ENCODE data around the gene ARHGEF28. TPM values are rescaled to one million over a fixed set of nuclear protein-coding genes. Genes with fewer than 3 reads are reported as not detected.

Gene ARHGEF28
- total and polyA plus RNA-seq, 9 of the 15 experiments (the other 6 are each of a cell fraction or from before 2014, with no cell fraction given): 0.27 TPM; not detected in 8

DNA sequence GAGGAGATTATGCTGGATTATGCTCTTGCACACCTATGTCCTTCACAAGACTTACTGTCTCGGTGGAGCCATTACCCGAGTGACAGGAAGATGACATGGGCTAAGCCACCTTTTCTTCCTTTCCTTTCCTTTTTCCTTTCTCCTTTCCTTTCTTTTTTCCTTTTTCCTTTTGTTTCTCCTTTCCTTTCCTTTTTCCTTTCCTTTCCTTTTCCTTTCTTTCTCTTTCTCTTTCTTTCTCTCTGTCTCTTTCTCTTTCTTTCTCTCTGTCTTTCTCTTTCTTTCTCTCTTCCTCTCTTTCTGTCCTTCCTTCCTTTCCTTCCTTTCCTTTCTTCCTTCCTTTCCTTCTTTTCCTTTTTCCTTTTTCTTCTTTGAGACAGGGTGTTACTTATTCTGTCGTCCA is 202.5 kb downstream of the ARHGEF28 start:
- in situ Hi-C loops (cut with MboI): no loop called here
- peaks cover 2 to 12% of the 10 kb centered on the region in 2 experiments; a peak in 2 of 5 replicates for H3K27me3 ChIP-seq (ENCODE audit: control insufficient read depth in 2 of 2, insufficient read depth in 2 of 2, low read length in 2 of 2)
- no TSS peak for BruUV-seq (replicated peaks)

More for the DNA sequence above, 202.5 kb downstream of the ARHGEF28 start:
- Histone ChIP-seq H3K79me2 (ENCODE audit: control insufficient read depth, insufficient read depth, low read length) (no peaks in the 10 kb centered on the region), H3K4me2 (ENCODE audit: insufficient read depth, low read length) (no peak overlapping the region), H3K27ac (ENCODE audit: extremely low read depth, low read depth, low read length) (no peak overlapping the region), H4K20me1 (replicated peaks; ENCODE audit: control insufficient read depth, insufficient read depth, low read length) (no peaks in the 10 kb centered on the region), H2AFZ (ENCODE audit: low read depth, low read length) (no peak overlapping the region), H3K9me3 (replicated peaks; ENCODE audit: control insufficient read depth, insufficient read depth, low read depth, low read length) (no peaks in the 10 kb centered on the region), H3K4me1 (replicated peaks in 1 of 2; ENCODE audit: control insufficient read depth in 2 of 2, insufficient read depth in 2 of 2, low read length in 2 of 2) (no peaks in the 10 kb centered on the region), H3K9me1 (ENCODE audit: control insufficient read depth, insufficient read depth, low read length) (no peaks in the 10 kb centered on the region), H3K9ac (ENCODE audit: insufficient read depth in 1 of 2, low read depth in 2 of 2, low read length in 2 of 2) (no peak overlapping the region), H3K36me3 (ENCODE audit: control insufficient read depth, insufficient read depth, low read length) (no peaks in the 10 kb centered on the region), H3K4me3 (no peak overlapping the region)
- FAIRE-seq (no peak), ATAC-seq (no peak), DNase-seq (ENCODE audit: extremely low read depth in 1 of 4, low spot score in 3 of 4) (no peak)
- ChIA-PET POLR2A (interaction anchor here (0.9 kb wide), 1 partner anchor 14 kb away, joined by 3 read pairs; no protein-coding TSS in a partner anchor), CTCF (ENCODE audit: low intra/inter-chr PET ratio) (no interaction called here)
- 0% methylated on average over 3 of the region's 3 CpGs for WGBS (ENCODE audit: insufficient coverage, low coverage, missing lambda C conversion rate)
- intact Hi-C loops (cut with micrococcal nuclease): no loop called here
- TF ChIP-seq ZNF133 (CRISPR knock-in tag; IDR thresholded peaks at IDR 0.05): no peak
- no peak for TF ChIP-seq SETDB1 (IDR thresholded peaks at IDR 0.05; ENCODE audit: low read length)
- TF ChIP-seq, protein P1, sequence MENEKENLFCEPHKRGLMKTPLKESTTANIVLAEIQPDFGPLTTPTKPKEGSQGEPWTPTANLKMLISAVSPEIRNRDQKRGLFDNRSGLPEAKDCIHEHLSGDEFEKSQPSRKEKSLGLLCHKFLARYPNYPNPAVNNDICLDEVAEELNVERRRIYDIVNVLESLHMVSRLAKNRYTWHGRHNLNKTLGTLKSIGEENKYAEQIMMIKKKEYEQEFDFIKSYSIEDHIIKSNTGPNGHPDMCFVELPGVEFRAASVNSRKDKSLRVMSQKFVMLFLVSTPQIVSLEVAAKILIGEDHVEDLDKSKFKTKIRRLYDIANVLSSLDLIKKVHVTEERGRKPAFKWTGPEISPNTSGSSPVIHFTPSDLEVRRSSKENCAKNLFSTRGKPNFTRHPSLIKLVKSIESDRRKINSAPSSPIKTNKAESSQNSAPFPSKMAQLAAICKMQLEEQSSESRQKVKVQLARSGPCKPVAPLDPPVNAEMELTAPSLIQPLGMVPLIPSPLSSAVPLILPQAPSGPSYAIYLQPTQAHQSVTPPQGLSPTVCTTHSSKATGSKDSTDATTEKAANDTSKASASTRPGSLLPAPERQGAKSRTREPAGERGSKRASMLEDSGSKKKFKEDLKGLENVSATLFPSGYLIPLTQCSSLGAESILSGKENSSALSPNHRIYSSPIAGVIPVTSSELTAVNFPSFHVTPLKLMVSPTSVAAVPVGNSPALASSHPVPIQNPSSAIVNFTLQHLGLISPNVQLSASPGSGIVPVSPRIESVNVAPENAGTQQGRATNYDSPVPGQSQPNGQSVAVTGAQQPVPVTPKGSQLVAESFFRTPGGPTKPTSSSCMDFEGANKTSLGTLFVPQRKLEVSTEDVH (IDR thresholded peaks at IDR 0.05; ENCODE audit: low read depth, partially characterized antibody): no peak
- TF ChIP-seq WHSC1 (IDR thresholded peaks at IDR 0.05; ENCODE audit: low read length): no peak
- TF ChIP-seq, protein P2, sequence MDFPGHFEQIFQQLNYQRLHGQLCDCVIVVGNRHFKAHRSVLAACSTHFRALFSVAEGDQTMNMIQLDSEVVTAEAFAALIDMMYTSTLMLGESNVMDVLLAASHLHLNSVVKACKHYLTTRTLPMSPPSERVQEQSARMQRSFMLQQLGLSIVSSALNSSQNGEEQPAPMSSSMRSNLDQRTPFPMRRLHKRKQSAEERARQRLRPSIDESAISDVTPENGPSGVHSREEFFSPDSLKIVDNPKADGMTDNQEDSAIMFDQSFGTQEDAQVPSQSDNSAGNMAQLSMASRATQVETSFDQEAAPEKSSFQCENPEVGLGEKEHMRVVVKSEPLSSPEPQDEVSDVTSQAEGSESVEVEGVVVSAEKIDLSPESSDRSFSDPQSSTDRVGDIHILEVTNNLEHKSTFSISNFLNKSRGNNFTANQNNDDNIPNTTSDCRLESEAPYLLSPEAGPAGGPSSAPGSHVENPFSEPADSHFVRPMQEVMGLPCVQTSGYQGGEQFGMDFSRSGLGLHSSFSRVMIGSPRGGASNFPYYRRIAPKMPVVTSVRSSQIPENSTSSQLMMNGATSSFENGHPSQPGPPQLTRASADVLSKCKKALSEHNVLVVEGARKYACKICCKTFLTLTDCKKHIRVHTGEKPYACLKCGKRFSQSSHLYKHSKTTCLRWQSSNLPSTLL (IDR thresholded peaks at IDR 0.05): no peak
- TF ChIP-seq ZNF431 (CRISPR knock-in tag; IDR thresholded peaks at IDR 0.05): no peak
- peak in 1 of 2 experiments; percentile 41; a peak in 1 of 4 replicates for TF ChIP-seq MCM7 (IDR thresholded peaks at IDR 0.05)
- TF ChIP-seq, protein P3, sequence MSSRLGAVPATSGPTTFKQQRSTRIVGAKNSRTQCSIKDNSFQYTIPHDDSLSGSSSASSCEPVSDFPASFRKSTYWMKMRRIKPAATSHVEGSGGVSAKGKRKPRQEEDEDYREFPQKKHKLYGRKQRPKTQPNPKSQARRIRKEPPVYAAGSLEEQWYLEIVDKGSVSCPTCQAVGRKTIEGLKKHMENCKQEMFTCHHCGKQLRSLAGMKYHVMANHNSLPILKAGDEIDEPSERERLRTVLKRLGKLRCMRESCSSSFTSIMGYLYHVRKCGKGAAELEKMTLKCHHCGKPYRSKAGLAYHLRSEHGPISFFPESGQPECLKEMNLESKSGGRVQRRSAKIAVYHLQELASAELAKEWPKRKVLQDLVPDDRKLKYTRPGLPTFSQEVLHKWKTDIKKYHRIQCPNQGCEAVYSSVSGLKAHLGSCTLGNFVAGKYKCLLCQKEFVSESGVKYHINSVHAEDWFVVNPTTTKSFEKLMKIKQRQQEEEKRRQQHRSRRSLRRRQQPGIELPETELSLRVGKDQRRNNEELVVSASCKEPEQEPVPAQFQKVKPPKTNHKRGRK (tag; IDR thresholded peaks at IDR 0.05): peak; percentile 88
